ENCODE data around the gene RPL18A.

Gene RPL18A

GRCh38 chr19:17834350-17835181 is 25.1 kb upstream of the RPL18A start:
- no peak overlapping the region for H3K27ac ChIP-seq (replicated peaks)
- TF ChIP-seq, protein P1, sequence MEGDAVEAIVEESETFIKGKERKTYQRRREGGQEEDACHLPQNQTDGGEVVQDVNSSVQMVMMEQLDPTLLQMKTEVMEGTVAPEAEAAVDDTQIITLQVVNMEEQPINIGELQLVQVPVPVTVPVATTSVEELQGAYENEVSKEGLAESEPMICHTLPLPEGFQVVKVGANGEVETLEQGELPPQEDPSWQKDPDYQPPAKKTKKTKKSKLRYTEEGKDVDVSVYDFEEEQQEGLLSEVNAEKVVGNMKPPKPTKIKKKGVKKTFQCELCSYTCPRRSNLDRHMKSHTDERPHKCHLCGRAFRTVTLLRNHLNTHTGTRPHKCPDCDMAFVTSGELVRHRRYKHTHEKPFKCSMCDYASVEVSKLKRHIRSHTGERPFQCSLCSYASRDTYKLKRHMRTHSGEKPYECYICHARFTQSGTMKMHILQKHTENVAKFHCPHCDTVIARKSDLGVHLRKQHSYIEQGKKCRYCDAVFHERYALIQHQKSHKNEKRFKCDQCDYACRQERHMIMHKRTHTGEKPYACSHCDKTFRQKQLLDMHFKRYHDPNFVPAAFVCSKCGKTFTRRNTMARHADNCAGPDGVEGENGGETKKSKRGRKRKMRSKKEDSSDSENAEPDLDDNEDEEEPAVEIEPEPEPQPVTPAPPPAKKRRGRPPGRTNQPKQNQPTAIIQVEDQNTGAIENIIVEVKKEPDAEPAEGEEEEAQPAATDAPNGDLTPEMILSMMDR (IDR thresholded peaks at IDR 0.05; ENCODE audit: insufficient read depth, low read length) = no peak
- TF ChIP-seq GABPA (IDR thresholded peaks at IDR 0.05; ENCODE audit: low read depth) (no peak), SPI1 (IDR thresholded peaks at IDR 0.05; ENCODE audit: borderline replicate concordance, low read depth) (no peak), POLR2AphosphoS5 (IDR thresholded peaks at IDR 0.05; ENCODE audit: low read depth) (no peak), REST (IDR thresholded peaks at IDR 0.05; ENCODE audit: insufficient replicate concordance, low read depth) (no peak)
- DNase-seq (ENCODE audit: low read depth in 1 of 2, low spot score in 1 of 2) = no peak
- no peak overlapping the region for H3K4me3 ChIP-seq (replicated peaks; ENCODE audit: insufficient read depth, low read length)
- no peaks in the 10 kb centered on the region for H3K27me3 ChIP-seq (ENCODE audit: insufficient read depth, poor library complexity, severe bottlenecking)

- peak in 1 of 2 experiments; percentile 8 for DNase-seq (ENCODE audit: low read depth in 1 of 2, low spot score in 1 of 2)
- Histone ChIP-seq H3K27me3 (ENCODE audit: insufficient read depth, poor library complexity, severe bottlenecking) (no peaks in the 10 kb centered on the region), H3K27ac (replicated peaks) (no peak overlapping the region), H3K4me3 (replicated peaks; ENCODE audit: insufficient read depth, low read length) (no peak overlapping the region)
- TF ChIP-seq SPI1 (IDR thresholded peaks at IDR 0.05; ENCODE audit: borderline replicate concordance, low read depth) (no peak), POLR2AphosphoS5 (IDR thresholded peaks at IDR 0.05; ENCODE audit: low read depth) (no peak), REST (IDR thresholded peaks at IDR 0.05; ENCODE audit: insufficient replicate concordance, low read depth) (no peak), GABPA (IDR thresholded peaks at IDR 0.05; ENCODE audit: low read depth) (no peak)
- TF ChIP-seq, protein P1 (IDR thresholded peaks at IDR 0.05; ENCODE audit: insufficient read depth, low read length) = no peak
Measured at GRCh38 chr19:17835182-17836006, 24.3 kb upstream of the RPL18A start.

DNA sequence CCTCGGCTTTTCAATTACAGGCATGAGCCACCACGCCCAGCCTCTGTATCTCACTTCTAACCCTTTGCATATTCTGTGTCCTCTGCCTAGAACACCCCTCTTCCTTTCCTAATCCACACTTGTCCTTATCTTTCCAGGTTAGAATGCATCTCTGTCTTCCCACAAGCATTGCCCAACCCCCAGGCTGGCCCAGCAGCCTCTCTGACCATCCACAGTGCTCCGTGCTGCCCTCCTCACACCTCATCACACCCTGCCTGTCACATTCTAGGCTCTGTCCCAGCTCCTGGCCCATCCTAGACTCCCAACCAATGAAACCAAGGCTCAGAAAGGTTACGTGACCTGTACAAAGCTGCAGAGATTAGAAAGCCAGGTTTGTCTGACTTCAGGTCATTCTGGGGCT is 23.2 kb upstream of the RPL18A start:
- DNase-seq (ENCODE audit: low read depth in 1 of 2, low spot score in 1 of 2) = no peak
- H3K27me3 ChIP-seq (ENCODE audit: insufficient read depth, poor library complexity, severe bottlenecking) = no peaks in the 10 kb centered on the region
- no peak overlapping the region for H3K4me3 ChIP-seq (replicated peaks; ENCODE audit: insufficient read depth, low read length)
- TF ChIP-seq SPI1 (IDR thresholded peaks at IDR 0.05; ENCODE audit: borderline replicate concordance, low read depth) (no peak), POLR2AphosphoS5 (IDR thresholded peaks at IDR 0.05; ENCODE audit: low read depth) (no peak), REST (IDR thresholded peaks at IDR 0.05; ENCODE audit: insufficient replicate concordance, low read depth) (no peak), GABPA (IDR thresholded peaks at IDR 0.05; ENCODE audit: low read depth) (no peak)
- TF ChIP-seq, protein P1 (IDR thresholded peaks at IDR 0.05; ENCODE audit: insufficient read depth, low read length) = no peak
- no peak overlapping the region for H3K27ac ChIP-seq (replicated peaks)
